ENCODE data around the gene COLEC11. TPM values are rescaled to one million over a fixed set of nuclear protein-coding genes. Genes with fewer than 3 reads are reported as not detected.
A peak's percentile ranks its signal among the peaks of the same experiment; 100 is the strongest.

COLEC11 gene
- total and polyA plus RNA-seq, 9 of the 15 experiments (the other 6 are each of a cell fraction or from before 2014, with no cell fraction given), result 0.32 to 4.3 (median 1.8) TPM

- no peak for TF ChIP-seq CXXC5 (CRISPR knock-in tag; IDR thresholded peaks at IDR 0.05)
- TF ChIP-seq MTA2 (IDR thresholded peaks at IDR 0.05; ENCODE audit: low read depth), result peak; percentile 30; the same call in 1 of the 2 replicates
- TF ChIP-seq KDM1A (IDR thresholded peaks at IDR 0.05), result peak in 1 of 2 experiments; percentile 65; a peak in 1 of 4 replicates
These were observed 62.1 kb downstream of the COLEC11 start (continued) for GRCh38 chr2:3656762-3657721.

GRCh38 chr2:3657881-3658280, 63.0 kb downstream of the COLEC11 start, which contains the start of gene ALLC:
Gene ALLC, plus strand, starts transcription at chr2:3658200. Its CDS starts 12,958 bp downstream, at chr2:3671158.
- peaks cover 0 to 6% of the 10 kb centered on the region in 2 experiments; a peak in 1 of 5 replicates for H3K4me1 ChIP-seq (replicated peaks in 1 of 2; ENCODE audit: control insufficient read depth in 2 of 2, insufficient read depth in 2 of 2, low read length in 2 of 2)
- TF ChIP-seq ETS1 (conservative IDR thresholded peaks at IDR 0.05; ENCODE audit: control insufficient read depth, low read depth, low read length) (no peak), ARNT (IDR thresholded peaks at IDR 0.05) (no peak), GATAD2B (IDR thresholded peaks at IDR 0.05; ENCODE audit: borderline replicate concordance) (no peak), MAZ (CRISPR knock-in tag; conservative IDR thresholded peaks at IDR 0.05 in 1 of 2, IDR thresholded peaks at IDR 0.05 in 1 of 2) (no peak), MIER1 (IDR thresholded peaks at IDR 0.05; ENCODE audit: low read depth) (no peak), ZNF174 (CRISPR knock-in tag; IDR thresholded peaks at IDR 0.05) (no peak), ZBTB34 (CRISPR knock-in tag; IDR thresholded peaks at IDR 0.05) (no peak), ARID3B (CRISPR knock-in tag; IDR thresholded peaks at IDR 0.05; ENCODE audit: borderline replicate concordance) (no peak), L3MBTL2 (IDR thresholded peaks at IDR 0.05) (no peak), KHSRP (IDR thresholded peaks at IDR 0.05) (no peak), ZNF639 (CRISPR knock-in tag; conservative IDR thresholded peaks at IDR 0.05 in 1 of 2, IDR thresholded peaks at IDR 0.05 in 1 of 2) (no peak)

More at GRCh38 chr2:3657881-3658280, 63.0 kb downstream of the COLEC11 start, which contains the start of gene ALLC:
- Histone ChIP-seq H3K36me3 (ENCODE audit: control insufficient read depth, insufficient read depth, low read length) (no peaks in the 10 kb centered on the region), H3K79me2 (ENCODE audit: control insufficient read depth, insufficient read depth, low read length) (no peaks in the 10 kb centered on the region), H3K4me2 (ENCODE audit: insufficient read depth, low read length) (no peak within 1 kb of the TSS), H3K9me1 (ENCODE audit: control insufficient read depth, insufficient read depth, low read length) (no peaks in the 10 kb centered on the region), H3K27ac (ENCODE audit: extremely low read depth, low read depth, low read length) (no peak within 1 kb of the TSS), H3K27me3 (ENCODE audit: control insufficient read depth in 2 of 2, insufficient read depth in 2 of 2, low read length in 2 of 2) (peaks cover 35 to 42% of the 10 kb centered on the region in 2 experiments), H3K9ac (ENCODE audit: insufficient read depth in 1 of 2, low read depth in 2 of 2, low read length in 2 of 2) (0 out of 4 replicates have a peak within 1 kb of the TSS, but pooled peaks of 1 of the 2 experiments have one; percentile 19), H3K9me3 (replicated peaks; ENCODE audit: control insufficient read depth, insufficient read depth, low read depth, low read length) (no peaks in the 10 kb centered on the region), H4K20me1 (replicated peaks; ENCODE audit: control insufficient read depth, insufficient read depth, low read length) (no peaks in the 10 kb centered on the region), H3K4me3 (no peak within 1 kb of the TSS), H2AFZ (ENCODE audit: low read depth, low read length) (peak within 1 kb of the TSS; percentile 70; the same call in 1 of the 2 replicates)
- POLR2A ChIA-PET, result no interaction called here
- DNase-seq (ENCODE audit: extremely low read depth in 1 of 4, low spot score in 3 of 4) (no peak), ATAC-seq (no peak), FAIRE-seq (no peak)
- 32% methylated on average over 6 of the region's 7 CpGs for WGBS (ENCODE audit: insufficient coverage, low coverage, missing lambda C conversion rate)
- in situ Hi-C loops (cut with MboI) (loop anchor here (10.0 to 25.0 kb wide), 3 partner anchors 163 to 1546 kb away; no protein-coding TSS in a partner anchor), intact Hi-C loops (cut with micrococcal nuclease) (no loop called here)
- BruUV-seq (replicated peaks), result no TSS peak
- CTCF ChIA-PET (ENCODE audit: low intra/inter-chr PET ratio), result no interaction called here
